NCI-H460 (cell line): ENCODE measurements around the gene CSNK2A3. TPM values are rescaled to one million over a fixed set of nuclear protein-coding genes. Genes with fewer than 3 reads are reported as not detected.
A peak's percentile ranks its signal among the peaks of the same experiment; 100 is the strongest.

Source experiments
- DNase-seq: peaks from one replicate; pipeline ENCODE4 v3.0.0-alpha.2; 2016; ENCODE audit warnings: low read depth; ENCODE audit errors: extremely low read depth
- total RNA-seq: library from RNA; depleted of rRNA; stranded (reverse); fragments of >200 nt; shearing (Covaris generic); gene quantifications from 2 replicates; pipeline ENCODE4 v1.2.3, GENCODE V29; 2014

The CSNK2A3 gene
- total RNA-seq, 1 experiment from 2014 or later, result 1.3 TPM

GRCh38 chr11:11344045-11344444, 9.0 kb downstream of the CSNK2A3 start:
- DNase-seq, result no peak

GRCh38 chr11:11338304-11338703, 14.7 kb downstream of the CSNK2A3 start:
- DNase-seq, result no peak

- DNase-seq, result no peak
Measured at GRCh38 chr11:11336664-11337063, 16.4 kb downstream of the CSNK2A3 start.

DNA sequence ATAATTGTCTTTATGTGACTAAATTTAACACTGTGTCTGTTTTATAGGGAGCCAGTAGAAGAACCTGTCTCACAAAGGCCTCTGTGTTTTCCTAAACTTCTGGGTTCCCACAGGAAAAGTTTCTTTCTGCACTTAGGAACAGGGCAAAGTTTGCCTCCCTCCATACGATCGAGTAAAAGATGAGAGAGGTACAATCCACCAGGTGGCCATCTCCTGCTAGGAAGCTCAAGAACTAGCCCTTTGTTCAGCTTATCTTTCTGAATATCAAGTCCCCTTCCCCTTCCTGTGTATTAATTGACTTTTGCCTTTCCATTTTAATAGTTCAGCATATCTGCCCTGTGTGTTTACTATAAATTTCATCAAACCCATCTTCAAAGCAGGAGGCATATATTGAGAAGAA, 18.0 kb downstream of the CSNK2A3 start:
- no peak for DNase-seq

- DNase-seq, result no peak
Measured at GRCh38 chr11:11334607-11335006, 18.4 kb downstream of the CSNK2A3 start.

DNA sequence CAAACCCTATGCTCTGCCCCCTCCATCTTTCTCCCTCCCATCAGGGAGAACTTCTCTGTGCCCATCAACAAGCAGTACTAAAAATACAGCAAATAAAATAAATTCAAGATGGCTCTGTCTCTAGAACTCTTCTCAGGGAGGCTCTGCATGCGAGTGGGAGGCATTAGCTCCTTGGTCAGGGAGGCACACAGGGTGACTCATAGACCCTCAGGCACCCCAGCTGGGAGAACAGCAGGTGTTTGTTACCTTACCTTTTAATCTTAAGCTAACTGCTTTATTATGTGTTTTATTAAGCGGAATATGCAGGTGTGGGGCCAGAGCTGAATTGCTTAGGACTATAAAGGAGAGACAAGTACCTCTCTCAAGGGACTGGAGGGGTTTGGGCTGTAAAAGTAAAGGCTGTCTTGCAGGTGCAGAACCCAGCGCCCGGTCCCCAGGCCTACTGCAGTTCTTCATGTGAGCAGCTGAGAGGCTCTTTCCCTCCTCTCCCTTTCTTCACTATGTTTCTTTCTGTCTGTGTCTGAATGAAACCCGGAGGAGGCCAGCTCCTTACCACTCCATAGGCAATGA, 20.8 kb downstream of the CSNK2A3 start:
- DNase-seq, result no peak

DNA sequence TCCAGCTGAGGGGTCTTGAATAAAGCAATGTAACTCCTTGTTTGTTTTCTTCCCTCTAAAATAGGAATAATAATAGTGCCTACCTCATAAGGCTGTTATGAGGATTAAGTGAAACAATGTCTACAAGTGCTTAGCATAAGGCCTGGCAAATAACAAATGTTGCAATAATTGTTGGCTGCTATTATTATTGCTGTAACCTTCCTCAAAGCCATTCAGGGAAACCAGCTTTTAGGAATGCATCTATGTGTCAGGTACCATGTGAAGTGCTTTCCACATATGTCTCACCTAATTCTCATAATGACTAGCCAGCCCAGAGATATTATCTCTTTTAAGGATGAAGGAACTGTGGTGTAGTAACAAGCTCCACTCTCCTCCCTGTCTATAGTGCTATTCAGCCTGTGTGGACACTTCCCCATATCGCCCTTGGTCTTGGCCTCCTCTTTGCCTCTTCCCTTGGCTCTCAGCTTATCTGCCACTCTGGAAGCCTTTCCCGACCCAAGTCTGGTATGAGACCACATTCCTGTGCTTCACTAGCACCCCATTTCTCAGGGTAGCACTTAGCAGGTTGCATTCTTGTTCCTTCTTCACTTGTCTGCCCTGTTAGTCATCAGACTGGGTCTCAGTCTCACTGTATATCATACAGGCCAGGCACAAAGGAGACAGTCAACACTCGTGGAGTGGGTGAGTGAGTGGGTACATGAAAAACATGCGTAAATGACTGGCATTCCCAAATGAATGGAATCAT, 23.8 kb downstream of the CSNK2A3 start:
- no peak for DNase-seq

DNA sequence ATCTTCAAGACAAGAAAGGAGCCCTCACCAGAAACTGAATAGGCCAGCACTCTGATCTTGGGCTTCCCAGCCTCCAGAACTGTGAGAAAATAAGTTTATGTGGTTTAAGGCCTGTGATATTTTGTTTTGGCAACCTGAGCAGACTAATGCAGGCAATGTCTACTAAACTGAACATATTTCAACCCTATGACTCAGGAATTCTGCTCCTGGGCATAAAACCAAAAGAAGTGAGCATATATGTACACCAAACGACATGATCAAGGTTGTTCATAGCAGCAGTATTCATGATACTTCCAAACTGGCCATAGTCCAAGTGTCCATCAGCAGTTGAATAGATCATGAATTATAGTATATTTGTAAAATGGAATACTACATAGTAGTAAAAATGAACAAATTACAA, 29.0 kb downstream of the CSNK2A3 start:
- no peak for DNase-seq

DNA sequence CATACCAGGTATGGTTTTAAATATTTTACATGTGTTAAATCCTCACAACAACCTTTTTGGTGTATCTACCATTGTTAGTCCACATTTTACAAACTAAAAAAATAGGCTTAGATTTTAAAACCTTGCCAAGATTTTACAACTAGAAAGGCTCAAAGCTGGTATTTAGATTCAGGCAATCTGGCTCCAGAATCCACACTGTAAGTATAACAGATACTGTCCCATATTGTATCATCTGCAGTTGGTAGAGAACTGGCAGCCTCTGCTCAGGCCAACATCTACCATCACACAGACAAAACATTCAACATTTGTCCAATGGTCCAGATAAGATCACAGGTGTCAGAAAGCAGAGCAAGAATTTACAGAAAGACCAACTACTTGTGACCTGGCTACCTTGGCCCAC, 30.9 kb downstream of the CSNK2A3 start:
- no peak for DNase-seq

DNA sequence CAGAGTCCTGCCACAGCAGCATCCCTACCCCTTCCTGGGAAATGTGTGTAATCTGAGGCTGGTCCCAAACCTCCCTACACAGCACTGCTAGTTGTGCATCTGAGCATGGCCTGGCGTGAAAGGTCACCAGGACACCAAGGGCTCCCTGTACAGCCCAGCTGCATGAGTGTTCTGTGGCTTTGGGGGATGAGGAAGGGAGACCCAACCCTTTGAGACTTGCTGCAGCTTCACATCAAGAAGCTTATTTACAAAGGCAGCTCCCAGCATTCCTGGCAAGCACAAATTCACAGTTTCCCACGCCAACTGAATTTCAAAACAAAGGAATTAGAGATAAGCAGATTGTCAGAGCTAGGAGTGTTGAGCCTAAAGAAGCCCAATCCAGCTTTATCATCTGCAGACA, 32.2 kb downstream of the CSNK2A3 start:
- no peak for DNase-seq

DNA sequence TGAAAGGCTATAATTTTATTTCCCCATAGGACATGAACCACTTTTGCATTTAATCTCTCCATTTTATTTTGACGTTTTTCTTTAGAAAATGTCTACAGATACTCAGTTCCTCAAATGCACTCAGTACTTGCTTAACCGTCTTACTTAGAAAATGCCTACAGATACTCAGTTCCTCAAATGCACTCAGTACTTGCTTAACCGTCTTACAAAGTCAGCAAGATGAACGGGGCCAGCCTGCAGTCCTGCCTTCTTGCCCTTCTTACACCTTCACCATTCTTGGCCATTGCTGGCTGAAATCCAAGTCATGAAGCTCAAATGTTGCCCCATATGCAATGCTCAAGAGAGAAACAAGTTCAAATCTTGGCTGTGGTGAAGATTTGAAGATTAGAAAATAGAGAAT, 34.1 kb downstream of the CSNK2A3 start:
- DNase-seq, result no peak

GRCh38 chr11:11318461-11318860, 34.6 kb downstream of the CSNK2A3 start:
- DNase-seq, result no peak

DNA sequence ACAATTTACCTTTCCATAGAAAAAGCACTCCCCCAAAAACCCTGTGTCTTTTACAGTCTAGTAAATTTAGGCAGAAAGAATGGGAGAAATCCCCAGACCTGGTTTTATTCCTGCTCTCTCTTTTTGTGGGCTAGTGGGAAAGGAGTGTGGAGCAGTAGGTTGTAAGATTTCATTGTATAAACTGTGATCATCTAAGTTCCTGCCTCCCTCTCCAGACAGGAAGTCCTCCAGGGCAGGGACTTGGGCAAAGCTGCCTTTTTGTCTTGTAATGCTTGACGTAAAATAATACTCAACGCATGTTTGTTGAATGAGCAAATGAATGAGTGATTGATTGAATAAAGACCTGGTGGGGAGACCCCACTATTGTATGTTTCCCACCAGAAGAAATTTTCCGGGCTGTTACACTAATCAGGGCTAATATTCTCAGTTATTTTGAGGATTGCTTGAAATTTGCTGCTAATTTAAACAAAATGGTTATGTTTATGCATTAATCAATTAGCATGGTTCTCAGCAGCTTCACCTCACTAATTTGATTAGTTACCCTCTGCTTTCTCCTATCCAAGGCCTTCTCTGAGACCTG, 36.3 kb downstream of the CSNK2A3 start:
- DNase-seq, result no peak

DNA sequence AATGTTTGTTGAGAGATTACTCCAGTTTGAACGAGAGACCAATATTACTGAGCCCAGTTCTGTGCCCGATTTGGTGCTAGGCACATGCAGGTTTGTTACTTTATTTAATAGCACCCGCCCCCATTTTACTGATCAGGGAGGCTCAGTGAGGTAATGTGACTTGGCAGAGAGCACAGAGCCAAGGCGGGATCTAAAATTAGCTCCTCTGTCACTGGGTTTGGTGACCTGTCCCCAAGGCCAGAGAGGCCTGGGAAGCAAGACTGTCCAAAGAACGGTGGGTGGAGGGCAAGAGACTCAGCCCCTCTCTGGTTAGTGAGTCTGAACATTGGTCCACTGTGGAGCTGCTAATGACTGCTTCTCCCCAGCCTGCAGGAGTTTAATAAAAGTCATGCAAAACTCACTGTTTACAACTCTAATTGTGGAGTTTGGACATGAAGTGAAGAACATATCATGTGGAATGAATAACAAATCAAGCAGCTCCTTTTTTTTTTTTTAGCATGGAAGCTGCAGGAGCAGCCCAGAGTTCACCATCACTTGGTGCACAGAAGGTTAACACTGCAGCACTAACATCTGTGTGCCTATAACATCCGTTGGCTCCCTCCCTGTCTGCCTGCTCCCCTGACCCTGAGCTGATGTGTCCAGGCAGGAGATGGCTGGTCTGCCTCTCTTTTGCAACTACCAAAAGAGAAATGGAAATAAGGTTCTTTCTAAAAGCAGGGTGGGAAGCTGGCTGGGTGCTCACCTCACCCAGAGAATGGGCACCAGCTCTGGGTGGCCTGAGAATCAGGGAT, 39.0 kb downstream of the CSNK2A3 start:
- no peak for DNase-seq

DNA sequence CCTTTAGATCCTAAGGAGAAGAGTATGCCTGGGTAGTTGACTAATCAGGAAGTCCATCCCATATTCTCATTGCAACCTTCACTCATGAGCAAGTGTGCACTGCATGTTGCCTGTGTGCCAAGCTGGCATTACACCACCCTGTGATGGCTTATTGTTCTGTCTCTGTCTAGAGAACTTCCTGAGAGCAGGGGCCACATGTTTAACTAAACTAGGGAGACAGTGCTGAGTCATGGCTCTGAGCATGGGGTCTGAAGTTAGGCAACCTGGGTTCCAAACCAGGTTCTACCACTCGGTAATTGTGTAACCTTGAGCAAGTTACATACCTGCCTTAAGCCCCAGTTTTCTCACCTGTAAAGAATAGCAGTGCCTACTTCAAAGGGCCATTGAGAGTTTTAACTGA, 39.6 kb downstream of the CSNK2A3 start:
- peak; percentile 8 for DNase-seq

DNA sequence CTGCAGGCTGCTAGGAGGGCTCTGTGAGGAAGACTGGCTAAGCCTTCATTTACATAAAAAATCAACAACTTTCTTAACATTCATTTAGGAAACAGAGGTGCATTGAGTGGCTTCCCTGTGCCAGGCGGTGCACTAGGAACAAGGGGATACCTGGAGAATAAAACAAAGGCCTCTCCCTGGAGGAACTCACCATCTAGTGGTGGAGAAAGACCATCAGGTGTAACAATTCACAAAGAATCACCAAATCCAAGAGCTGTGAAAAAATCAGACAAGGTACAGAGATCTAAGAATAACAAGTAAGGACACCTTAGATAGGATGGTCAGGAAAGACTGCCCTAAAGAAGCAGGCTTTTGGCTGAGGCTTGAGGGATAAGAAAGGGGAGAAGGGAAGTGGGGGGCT, 40.3 kb downstream of the CSNK2A3 start:
- DNase-seq, result no peak

DNA sequence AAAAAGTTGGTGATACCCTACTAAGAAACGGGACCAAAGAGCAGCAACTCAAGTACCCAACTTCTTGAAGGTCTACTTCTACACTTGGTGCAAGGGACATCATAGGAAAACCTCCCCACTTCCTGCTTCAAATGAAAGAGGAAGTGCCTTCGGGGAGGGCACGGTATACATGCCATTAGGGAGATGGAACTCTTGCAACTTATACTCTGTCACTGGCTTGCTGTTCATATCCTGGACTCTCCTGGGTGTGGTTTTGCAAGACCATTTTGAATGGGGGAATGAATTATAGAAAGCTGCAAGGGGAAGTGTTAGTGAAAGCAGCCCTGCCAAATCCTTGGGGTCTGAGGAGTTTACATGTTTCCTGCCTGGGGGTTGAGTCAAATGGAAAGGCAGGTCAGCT, 41.9 kb downstream of the CSNK2A3 start:
- no peak for DNase-seq

DNA sequence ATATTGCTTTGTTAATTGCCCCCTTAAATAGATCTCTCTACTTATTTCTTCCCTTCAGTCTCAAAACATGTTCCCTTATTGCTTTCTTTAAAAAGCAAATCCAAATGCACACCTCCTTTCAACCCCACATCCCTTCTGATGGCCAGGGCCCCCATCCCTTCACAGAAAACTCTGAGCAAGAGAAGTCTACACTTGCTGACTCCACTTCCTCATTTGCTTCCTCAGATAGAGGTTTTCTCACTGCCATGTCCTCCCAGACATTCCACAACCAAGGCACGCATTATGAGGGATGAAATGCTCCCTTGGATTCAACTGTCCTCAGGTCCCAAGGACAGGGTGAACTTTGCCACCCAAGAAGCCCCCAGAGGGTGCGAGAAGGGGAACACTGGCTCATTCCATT, 43.1 kb downstream of the CSNK2A3 start:
- DNase-seq, result no peak

DNA sequence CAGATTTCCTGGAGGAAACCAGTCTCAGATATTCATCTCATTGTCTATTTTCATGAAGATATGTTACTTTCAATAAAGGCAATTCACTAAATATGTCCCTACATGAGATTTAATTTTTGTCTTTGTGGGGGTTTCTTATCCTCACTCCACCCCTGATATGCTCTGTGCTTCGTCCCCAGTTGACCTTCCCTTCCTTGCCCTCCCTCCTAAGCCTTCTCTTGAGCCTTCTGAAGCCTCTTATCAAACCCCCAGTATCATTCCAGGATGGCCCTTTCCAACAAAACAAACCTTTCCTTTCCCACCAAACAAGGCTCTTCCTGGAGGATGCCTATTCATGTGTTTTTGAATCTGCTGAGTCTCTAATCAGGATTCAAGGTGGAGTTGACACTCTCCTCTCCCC, 44.8 kb downstream of the CSNK2A3 start:
- DNase-seq, result no peak

DNA sequence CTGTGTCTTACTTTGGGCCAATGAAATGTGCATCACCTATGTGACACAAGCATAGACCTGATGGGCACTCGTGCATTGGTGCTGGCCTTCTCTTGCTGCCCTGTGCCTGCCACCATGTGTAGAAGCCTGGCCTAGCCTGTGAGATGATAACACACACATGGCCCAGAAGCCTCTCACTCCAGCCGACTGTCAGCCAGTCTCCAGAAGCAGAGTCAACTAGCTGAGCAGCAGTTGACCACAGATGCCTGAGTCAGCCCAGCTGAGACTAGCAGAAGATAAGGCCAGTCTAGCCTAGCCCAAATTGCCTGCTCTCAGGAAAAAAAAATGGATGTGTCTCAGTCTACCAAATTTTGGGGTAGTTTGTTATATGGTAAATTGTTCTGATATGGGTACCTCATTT, 46.2 kb downstream of the CSNK2A3 start:
- no peak for DNase-seq

DNA sequence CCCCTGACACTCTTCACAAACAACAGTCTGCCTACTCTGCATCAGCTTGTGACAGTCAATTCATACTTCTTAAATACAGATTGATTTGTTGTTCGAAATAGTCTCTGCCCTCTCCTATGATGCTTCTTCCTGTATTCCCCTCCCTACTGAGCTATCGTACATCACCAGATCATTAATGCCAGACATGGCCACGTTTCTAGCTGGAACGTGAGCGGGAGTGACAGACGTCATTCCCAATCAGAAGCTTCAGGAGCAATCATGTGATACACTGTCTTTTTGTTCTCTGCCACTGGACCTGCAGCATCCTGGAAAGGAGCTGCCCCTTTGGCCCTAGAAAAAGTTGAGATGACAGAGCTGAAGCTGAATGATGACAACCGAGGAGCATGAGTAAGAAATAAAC, 48.5 kb downstream of the CSNK2A3 start:
- no peak for DNase-seq

- no peak for DNase-seq
Measured at GRCh38 chr11:11302565-11302964, 50.5 kb downstream of the CSNK2A3 start.
